ENCODE measurements around the gene ATG9A.

GRCh38 chr2:219179601-219180465 lies 49.6 kb downstream of the ATG9A start:
- TF ChIP-seq POLR2AphosphoS5 (IDR thresholded peaks at IDR 0.05; ENCODE audit: low read depth, low read length), result no peak
- TF ChIP-seq POLR2A (IDR thresholded peaks at IDR 0.05; ENCODE audit: low read depth, low read length), result no peak

Data from GM12891 (cell line).